Activated naive CD4-positive, alpha-beta T cell treated with anti-CD3 and anti-CD28 coated beads, Interleukin-2, amount 50 U/mL, for 24 hours (primary cell): ENCODE measurements around the gene ADAMTS10.
"Not testable (repeated sequence)": the region's sequence is repeated elsewhere in the genome, so short reads cannot be mapped to it uniquely, and the experiment has no call there.

Experiments used
- H3K27ac Mint-ChIP-seq: one replicate; pipeline ENCODE4 v1.8.0; 2021; ENCODE audit warnings: mild to moderate bottlenecking, mixed read lengths
- H3K27me3 Mint-ChIP-seq: one replicate; pipeline ENCODE4 v1.8.0; 2021; ENCODE audit warnings: mixed read lengths
- H3K36me3 Mint-ChIP-seq: one replicate; pipeline ENCODE4 v1.8.0; 2021; ENCODE audit warnings: mixed read lengths
- H3K4me1 Mint-ChIP-seq: one replicate; pipeline ENCODE4 v1.8.0; 2021; ENCODE audit warnings: mixed read lengths
- H3K4me3 Mint-ChIP-seq: one replicate; pipeline ENCODE4 v1.8.0; 2021; ENCODE audit warnings: mild to moderate bottlenecking, mixed read lengths
- H3K9me3 Mint-ChIP-seq: one replicate; pipeline ENCODE4 v1.8.0; 2021; ENCODE audit warnings: mixed read lengths

The ADAMTS10 gene

DNA sequence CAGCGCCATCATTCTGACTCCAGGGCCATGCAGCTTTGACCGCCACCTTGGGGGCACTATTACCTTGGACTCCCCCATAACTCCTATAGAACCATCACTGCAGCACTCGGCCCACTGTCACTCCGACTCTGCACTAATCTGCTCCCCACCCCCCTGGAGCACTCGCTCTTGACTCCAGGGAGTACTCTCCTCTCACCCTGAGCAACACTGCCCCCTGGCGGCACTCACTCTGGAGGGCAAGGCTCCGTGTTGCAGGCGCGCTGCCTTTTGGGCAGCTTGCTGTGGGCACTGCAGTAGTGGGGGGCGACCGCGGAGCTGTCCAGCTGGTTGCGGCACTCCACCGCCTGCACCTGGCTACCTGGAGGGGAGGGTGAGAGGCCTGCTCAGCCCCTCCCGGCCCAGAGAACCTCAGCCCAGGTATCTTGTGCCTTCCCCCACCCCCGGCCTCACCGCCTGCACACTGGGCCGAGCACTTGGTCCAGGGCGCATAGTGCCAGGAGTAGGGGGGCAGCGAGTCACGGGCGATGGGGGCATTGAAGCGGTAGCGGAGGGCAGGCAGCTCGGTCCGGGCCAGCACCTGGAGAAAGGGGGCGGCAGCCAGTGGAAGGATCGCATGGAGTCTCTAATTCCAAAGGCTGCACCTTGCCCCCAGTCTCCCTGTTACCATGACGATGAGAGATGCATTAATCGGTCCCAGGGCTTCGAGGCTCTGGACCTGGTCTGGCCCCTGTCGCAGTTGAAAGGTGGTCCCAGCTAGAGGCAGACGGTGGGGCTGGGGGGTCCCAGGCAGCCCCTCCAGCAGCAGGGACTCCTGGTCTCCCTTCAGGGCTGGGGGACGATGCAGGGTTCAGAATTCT lies 24.4 kb downstream of the ADAMTS10 start:
- H3K4me3 Mint-ChIP-seq, result no peak overlapping the region
- H3K27ac Mint-ChIP-seq, result no peak overlapping the region
- no peaks in the 10 kb centered on the region for H3K27me3 Mint-ChIP-seq
- H3K4me1 Mint-ChIP-seq, result peaks cover under 1% of the 10 kb centered on the region
- H3K9me3 Mint-ChIP-seq, result no peaks in the 10 kb centered on the region
- no peaks in the 10 kb centered on the region for H3K36me3 Mint-ChIP-seq

GRCh38 chr19:8584965-8585893 lies 25.3 kb downstream of the ADAMTS10 start:
- no peaks in the 10 kb centered on the region for H3K36me3 Mint-ChIP-seq
- H3K27me3 Mint-ChIP-seq, result no peaks in the 10 kb centered on the region
- peaks cover 3% of the 10 kb centered on the region for H3K4me1 Mint-ChIP-seq
- H3K9me3 Mint-ChIP-seq, result no peaks in the 10 kb centered on the region
- no peak overlapping the region for H3K4me3 Mint-ChIP-seq
- no peak overlapping the region for H3K27ac Mint-ChIP-seq

DNA sequence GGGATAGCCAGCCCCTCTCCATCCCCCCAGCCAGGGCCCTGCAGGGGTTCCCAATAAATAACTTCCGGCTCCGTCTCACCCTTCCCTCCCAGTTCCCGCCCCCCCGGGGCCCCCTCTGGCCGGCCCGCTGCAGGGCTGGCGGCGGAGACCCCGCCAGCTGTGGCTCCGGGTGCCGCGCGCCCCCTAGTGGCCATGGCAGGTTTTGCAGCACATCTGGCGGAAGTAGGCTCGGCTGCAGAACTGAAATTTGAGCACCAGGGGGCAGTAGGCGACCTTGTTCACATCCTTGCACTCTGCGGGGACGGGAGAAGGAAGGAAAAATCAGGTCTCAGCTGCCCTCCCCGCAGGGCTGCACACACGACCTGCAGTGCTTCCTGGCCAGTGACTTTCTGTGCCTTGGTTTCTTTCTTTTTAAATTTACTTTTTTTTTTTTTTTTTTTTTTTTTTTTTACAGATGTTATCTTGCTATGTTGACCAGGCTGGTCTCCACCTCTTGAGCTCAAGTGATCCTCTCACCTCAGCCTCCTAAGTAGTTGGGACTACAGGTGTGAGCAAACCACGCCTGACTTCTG lies 29.7 kb downstream of the ADAMTS10 start:
- no peaks in the 10 kb centered on the region for H3K36me3 Mint-ChIP-seq
- H3K4me1 Mint-ChIP-seq, result peaks cover 34% of the 10 kb centered on the region
- no peaks in the 10 kb centered on the region for H3K9me3 Mint-ChIP-seq
- H3K27me3 Mint-ChIP-seq, result no peaks in the 10 kb centered on the region
- no peak overlapping the region for H3K4me3 Mint-ChIP-seq
- H3K27ac Mint-ChIP-seq, result no peak overlapping the region

DNA sequence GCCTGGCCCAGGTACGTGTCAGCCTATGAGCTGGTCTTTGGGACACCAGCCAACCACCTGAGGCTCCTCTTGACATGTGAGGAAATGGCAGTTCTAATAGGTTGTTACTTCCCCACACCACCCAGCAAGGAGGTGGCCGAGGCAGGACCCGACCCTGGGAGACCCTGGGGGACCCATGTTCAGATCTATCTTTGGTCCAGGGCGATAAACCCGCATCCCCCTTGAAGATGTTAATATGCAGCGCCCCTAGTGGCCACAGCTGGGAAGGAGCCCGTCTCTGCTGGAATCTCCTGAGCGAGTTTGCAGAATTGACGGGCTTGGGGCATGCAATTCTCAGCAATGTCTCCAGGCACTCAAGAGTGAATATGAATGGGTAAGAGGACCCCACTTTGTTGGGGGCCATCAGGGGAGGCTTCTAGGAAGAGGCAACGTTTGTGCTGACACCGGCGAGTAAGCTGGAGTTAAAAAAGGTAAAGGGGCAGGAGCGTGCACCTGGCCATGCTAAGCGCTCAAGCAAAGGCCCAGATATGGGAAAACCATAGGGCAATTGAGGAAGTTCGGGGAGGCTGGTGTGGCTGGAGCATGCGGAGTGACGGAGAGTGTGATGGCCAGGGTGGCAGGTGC lies 31.8 kb downstream of the ADAMTS10 start:
- H3K9me3 Mint-ChIP-seq, result no peaks in the 10 kb centered on the region
- peak overlapping the region; percentile 75 for H3K4me3 Mint-ChIP-seq
- H3K27me3 Mint-ChIP-seq, result no peaks in the 10 kb centered on the region
- H3K36me3 Mint-ChIP-seq, result no peaks in the 10 kb centered on the region
- H3K27ac Mint-ChIP-seq, result peak overlapping the region; percentile 43
- H3K4me1 Mint-ChIP-seq, result peaks cover 53% of the 10 kb centered on the region

DNA sequence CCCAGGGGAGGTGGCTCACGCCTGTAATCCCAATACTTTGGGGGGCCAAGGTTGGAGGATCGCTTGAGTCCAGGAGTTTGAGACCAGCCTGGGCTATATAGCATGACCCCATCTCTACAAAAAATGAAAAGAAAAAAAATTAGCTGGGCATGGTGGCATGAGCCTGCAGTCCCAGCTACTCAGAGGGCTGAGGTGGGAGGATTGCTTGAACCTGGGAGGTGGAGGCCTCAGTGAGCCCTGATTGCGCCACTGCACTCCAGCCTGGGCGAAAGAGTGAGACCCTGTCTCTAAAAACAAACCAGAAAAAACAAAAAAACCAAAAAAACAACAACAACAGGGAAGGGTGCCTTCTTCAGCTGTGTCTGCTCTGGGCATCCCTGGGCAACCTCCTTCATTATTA lies 32.8 kb downstream of the ADAMTS10 start:
- no peak overlapping the region for H3K27ac Mint-ChIP-seq
- H3K27me3 Mint-ChIP-seq, result no peaks in the 10 kb centered on the region
- H3K9me3 Mint-ChIP-seq, result no peaks in the 10 kb centered on the region
- H3K4me1 Mint-ChIP-seq, result peaks cover 61% of the 10 kb centered on the region
- H3K36me3 Mint-ChIP-seq, result no peaks in the 10 kb centered on the region
- no peak overlapping the region for H3K4me3 Mint-ChIP-seq

DNA sequence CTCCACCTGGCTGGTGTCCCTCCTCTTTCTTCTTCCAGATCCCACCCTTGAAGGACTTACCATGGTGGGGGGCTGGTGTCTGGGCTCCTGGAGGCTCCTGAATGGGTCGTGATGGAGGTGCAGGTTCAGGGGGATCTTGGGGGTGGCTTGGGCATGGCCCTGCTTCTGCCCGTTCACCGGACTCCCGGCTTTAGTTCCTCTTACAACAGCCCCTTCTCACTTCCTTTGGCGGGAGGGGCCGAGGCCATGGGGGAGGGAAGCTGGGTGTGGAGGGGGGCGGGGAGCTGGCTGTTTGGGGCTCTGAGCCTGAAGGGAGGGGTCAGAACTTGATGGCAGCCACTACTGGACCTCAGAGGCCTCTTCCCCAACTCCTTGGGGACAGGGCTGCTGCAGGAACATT lies 33.3 kb downstream of the ADAMTS10 start, which contains the start of gene MYO1F:
Gene MYO1F, minus strand, starts transcription at position 196 of the 400 bp plus-strand sequence. Its CDS starts 133 bp downstream, at position 63.
- Mint-ChIP-seq H3K36me3 (no peaks in the 10 kb centered on the region), H3K27ac (peak within 1 kb of the TSS; percentile 33), H3K9me3 (no peaks in the 10 kb centered on the region), H3K4me1 (peaks cover 66% of the 10 kb centered on the region), H3K27me3 (no peaks in the 10 kb centered on the region), H3K4me3 (peak within 1 kb of the TSS; percentile 87)

- peak overlapping the region; percentile 33 for H3K27ac Mint-ChIP-seq
- peak overlapping the region; percentile 87 for H3K4me3 Mint-ChIP-seq
- peaks cover 74% of the 10 kb centered on the region for H3K4me1 Mint-ChIP-seq
- H3K9me3 Mint-ChIP-seq, result no peaks in the 10 kb centered on the region
- H3K27me3 Mint-ChIP-seq, result no peaks in the 10 kb centered on the region
- H3K36me3 Mint-ChIP-seq, result no peaks in the 10 kb centered on the region
Measured at GRCh38 chr19:8576273-8576993, 34.1 kb downstream of the ADAMTS10 start.

DNA sequence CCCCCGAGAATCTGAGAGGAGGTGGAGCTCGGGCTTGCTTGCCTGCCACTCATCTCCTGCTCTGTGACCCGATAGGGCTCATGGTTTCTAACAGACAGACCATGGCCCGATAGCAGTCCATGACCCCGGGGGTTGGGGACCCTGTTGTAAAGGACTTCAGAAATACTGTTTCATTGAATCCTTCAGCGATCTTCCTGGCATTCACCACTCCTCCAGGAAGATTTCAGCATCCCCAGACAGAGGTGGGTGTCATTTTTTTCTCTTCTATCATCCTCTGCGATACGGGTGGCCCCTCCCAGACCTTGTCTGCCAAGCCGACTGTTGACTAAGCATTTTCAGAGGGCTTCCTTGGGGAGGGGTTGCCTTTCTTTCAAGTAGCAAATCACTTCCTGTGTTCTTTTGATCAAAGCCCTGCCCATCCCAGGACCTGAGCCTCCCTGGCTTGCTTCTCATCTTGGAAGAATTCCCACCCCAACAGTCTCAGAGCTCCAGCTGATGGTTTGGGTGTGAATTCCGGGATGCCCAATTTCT lies 35.0 kb downstream of the ADAMTS10 start:
- H3K4me1 Mint-ChIP-seq, result peaks cover 80% of the 10 kb centered on the region
- H3K36me3 Mint-ChIP-seq, result no peaks in the 10 kb centered on the region
- peak overlapping the region; percentile 87 for H3K4me3 Mint-ChIP-seq
- no peaks in the 10 kb centered on the region for H3K27me3 Mint-ChIP-seq
- peak overlapping the region; percentile 80 for H3K27ac Mint-ChIP-seq
- H3K9me3 Mint-ChIP-seq, result no peaks in the 10 kb centered on the region

- Mint-ChIP-seq H3K4me1 (peaks cover 90% of the 10 kb centered on the region), H3K27ac (peak overlapping the region; percentile 59)
- H3K36me3 Mint-ChIP-seq, H3K4me3 Mint-ChIP-seq, H3K9me3 Mint-ChIP-seq, H3K27me3 Mint-ChIP-seq: not testable (repeated sequence)
Measured at GRCh38 chr19:8574619-8574922, 35.9 kb downstream of the ADAMTS10 start.

DNA sequence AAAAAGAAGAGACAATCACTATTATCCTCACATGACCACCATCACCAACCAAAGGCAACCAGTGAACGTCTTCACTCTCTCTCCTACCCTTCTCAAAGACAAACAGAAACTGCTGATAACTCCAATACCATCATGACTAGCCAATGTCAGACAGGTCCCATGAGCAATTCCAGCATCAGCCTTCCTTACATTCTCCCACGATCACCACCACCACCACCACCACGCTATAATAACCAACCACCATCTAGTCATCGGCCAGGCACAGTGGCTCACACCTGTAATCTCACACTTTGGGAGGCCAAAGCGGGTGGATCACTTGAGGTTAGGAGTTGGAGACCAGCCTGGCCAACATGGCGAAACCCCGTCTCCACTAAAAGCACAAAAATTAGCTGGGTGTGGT lies 37.2 kb downstream of the ADAMTS10 start:
- Mint-ChIP-seq H3K27ac (no peak overlapping the region), H3K27me3 (no peaks in the 10 kb centered on the region), H3K9me3 (no peaks in the 10 kb centered on the region), H3K4me1 (peaks cover 92% of the 10 kb centered on the region), H3K36me3 (no peaks in the 10 kb centered on the region), H3K4me3 (peak overlapping the region; percentile 39)

GRCh38 chr19:8571006-8571411 lies 39.5 kb downstream of the ADAMTS10 start:
- Mint-ChIP-seq H3K36me3 (no peaks in the 10 kb centered on the region), H3K4me1 (peaks cover 74% of the 10 kb centered on the region), H3K27ac (peak overlapping the region; percentile 55), H3K4me3 (peak overlapping the region; percentile 60), H3K9me3 (no peaks in the 10 kb centered on the region), H3K27me3 (no peaks in the 10 kb centered on the region)

- Mint-ChIP-seq H3K9me3 (no peaks in the 10 kb centered on the region), H3K27ac (peak overlapping the region; percentile 89), H3K4me1 (peaks cover 64% of the 10 kb centered on the region), H3K36me3 (no peaks in the 10 kb centered on the region), H3K4me3 (peak overlapping the region; percentile 81), H3K27me3 (no peaks in the 10 kb centered on the region)
Measured at GRCh38 chr19:8569066-8569771, 41.3 kb downstream of the ADAMTS10 start.

GRCh38 chr19:8567522-8568172 lies 42.9 kb downstream of the ADAMTS10 start:
- Mint-ChIP-seq H3K27ac (no peak overlapping the region), H3K4me3 (peak overlapping the region; percentile 24), H3K27me3 (no peaks in the 10 kb centered on the region), H3K9me3 (no peaks in the 10 kb centered on the region), H3K36me3 (no peaks in the 10 kb centered on the region), H3K4me1 (peaks cover 50% of the 10 kb centered on the region)

DNA sequence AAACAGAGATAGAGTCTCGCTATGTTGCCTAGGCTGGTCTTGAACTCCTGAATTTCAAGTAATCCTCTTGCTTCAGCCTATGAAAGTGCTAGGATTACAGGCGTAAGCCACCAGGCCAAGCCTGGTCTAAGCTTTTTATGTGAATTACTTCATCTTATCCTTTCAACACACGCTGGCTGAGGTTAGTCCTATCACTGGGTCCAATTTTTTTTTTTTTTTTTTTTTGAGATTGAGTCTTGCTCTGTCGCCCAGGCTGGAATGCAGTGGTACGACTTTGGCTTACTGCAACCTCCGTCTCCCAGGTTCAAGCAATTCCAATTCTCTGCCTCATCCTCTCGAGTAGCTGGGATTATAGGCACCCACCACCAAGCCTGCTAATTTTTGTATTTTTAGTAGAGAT lies 43.7 kb downstream of the ADAMTS10 start:
- Mint-ChIP-seq H3K9me3 (no peaks in the 10 kb centered on the region), H3K4me1 (peaks cover 42% of the 10 kb centered on the region), H3K27me3 (no peaks in the 10 kb centered on the region), H3K36me3 (no peaks in the 10 kb centered on the region), H3K27ac (no peak overlapping the region), H3K4me3 (no peak overlapping the region)
